Measurements from ENCODE around the gene CLIC3.

Gene CLIC3

DNA sequence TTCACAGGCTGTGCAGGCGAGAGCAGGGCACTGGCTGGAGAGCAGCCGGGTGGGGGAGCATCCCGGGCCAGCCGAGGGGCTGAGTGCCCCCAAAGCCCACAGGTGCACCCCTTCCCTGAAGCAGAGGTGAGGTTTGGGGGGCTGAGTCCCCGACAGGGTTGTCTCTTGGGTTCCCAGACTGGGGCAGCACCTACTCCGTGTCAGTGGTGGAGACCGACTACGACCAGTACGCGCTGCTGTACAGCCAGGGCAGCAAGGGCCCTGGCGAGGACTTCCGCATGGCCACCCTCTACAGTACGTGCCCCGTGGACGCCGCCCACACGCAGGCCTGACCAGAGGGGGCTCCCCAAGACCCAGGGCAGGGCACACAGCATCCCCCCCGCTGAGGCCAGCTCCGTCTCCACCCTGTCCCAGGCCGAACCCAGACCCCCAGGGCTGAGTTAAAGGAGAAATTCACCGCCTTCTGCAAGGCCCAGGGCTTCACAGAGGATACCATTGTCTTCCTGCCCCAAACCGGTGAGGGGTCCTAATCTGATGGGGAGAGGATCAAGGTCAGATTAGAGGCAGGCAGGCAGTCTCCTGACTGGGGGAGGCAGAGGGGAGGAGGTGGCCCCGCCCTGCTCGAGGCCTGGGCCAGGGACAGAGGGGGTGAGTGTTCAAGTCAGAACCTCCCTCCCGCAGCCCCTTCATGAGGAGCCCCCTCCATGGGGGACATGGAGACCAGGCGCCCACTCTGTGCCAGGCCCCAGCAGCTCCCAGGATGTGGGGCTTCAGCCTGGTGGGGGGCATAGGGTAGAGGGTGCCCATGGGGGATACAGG lies 16.4 kb downstream of the CLIC3 start:
- no peak for DNase-seq

DNA sequence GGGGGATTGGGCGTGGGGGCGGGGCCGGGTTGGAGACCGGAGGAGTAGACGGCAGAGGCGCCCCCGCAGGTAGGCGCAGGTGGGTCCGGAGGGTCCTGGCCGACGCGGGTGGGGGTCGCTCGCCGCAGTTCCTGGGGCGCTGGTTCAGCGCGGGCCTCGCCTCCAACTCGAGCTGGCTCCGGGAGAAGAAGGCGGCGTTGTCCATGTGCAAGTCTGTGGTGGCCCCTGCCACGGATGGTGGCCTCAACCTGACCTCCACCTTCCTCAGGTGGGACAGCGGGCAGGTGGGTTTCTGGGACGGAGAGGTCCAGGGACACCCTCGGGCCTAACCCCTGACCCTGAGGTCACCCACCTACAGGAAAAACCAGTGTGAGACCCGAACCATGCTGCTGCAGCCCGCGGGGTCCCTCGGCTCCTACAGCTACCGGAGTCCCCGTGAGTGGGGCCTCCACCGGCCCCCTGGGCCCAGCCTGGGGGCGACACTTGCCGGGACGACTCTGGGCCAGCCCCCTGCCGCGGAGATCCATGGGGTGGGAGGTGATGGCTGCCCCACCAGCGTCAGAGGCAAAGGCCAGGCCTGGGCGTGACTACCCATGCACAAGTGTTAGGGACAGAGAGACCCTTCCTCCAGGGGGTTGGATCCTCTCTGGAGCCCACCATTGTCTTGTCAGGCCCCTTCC lies 17.4 kb downstream of the CLIC3 start:
- no peak for DNase-seq

DNA sequence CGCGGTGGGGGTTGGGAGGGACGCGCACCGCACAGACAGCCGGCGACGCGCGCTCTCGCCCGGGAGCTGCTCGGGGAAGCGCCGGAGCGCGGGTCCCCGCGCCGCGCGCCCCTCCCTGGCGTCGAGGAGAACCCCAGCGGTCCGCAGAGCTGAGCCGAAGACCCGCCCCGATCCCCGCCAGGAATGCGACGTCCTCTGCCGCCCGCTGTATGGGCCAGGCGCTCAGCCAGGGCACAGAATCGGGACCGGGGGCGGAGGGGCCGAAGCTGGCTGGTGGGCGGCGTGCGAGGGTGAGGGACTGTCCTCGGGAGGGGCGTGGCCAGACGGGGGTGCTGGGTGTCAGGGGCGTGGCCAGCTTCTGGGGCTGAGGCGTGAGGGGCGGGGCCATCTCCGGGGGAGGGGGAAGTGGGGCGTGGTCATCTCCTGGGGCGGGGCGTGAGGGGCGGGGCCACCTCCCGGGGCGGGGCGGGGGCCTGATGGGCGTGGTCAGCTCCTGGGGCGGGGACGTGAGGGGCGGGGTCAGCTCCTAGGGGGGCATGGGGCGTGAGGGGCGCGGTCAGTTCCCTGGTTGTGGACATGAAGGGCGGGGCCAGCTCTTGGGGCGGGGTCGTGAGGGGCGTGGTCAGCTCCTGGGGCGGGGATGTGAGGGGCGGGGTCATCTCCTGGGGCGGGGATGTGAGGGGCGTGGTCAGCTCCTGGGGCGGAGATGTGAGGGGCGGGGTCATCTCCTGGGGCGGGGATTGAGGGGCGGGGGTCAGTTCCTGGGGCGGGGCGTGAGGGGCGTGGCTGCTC lies 18.1 kb downstream of the CLIC3 start:
- DNase-seq = peak; percentile 77

DNA sequence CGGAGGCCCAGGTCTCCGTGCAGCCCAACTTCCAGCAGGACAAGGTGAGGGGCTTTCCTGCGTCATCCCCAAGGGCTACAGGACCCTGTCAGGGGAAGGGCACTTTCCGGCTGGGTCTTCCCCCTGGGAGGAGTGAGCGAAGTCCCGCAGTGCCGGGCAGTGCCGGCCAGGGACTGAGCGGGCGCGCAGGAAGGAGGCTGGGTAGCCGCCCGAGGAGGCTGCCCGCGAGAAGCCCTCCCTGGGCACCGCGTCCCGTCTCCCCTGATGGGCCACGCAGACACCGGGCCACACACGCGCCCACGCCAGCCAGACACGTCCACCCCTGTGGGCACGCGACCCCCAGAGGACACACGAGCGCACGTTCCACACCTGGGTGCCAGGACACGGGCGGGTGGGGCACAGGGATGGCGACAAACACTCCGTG lies 18.7 kb downstream of the CLIC3 start:
- no peak for DNase-seq

GRCh38 chr9:136977223-136977622 lies 19.1 kb downstream of the CLIC3 start, which contains the start of gene PTGDS:
Gene PTGDS (plus strand): TSS chr9:136977504. CDS start chr9:136977579, 75 bp downstream.
- DNase-seq = no peak

DNA sequence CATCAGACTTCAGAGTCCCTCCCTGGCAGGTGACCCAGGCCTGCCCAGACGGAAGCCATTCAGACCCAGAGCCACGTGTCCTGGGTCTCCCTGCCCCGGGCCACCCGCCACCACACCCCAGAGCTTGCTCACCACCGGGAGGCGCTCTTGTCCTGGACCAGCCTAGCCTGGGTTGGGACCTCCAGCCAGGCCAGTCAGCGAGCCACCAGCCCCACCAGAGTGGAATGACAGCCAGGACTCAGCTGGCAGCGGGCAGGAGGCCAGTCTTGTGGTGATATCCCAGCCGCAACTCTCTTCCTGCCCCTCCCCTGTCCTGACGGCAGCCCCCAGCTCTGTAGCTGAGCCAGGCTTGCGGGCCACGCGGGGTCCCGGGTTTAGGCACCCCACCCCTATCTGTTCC lies 20.7 kb downstream of the CLIC3 start:
- peak; percentile 43 for DNase-seq

GRCh38 chr9:136974817-136975535 lies 21.4 kb downstream of the CLIC3 start:
- DNase-seq = no peak

DNA sequence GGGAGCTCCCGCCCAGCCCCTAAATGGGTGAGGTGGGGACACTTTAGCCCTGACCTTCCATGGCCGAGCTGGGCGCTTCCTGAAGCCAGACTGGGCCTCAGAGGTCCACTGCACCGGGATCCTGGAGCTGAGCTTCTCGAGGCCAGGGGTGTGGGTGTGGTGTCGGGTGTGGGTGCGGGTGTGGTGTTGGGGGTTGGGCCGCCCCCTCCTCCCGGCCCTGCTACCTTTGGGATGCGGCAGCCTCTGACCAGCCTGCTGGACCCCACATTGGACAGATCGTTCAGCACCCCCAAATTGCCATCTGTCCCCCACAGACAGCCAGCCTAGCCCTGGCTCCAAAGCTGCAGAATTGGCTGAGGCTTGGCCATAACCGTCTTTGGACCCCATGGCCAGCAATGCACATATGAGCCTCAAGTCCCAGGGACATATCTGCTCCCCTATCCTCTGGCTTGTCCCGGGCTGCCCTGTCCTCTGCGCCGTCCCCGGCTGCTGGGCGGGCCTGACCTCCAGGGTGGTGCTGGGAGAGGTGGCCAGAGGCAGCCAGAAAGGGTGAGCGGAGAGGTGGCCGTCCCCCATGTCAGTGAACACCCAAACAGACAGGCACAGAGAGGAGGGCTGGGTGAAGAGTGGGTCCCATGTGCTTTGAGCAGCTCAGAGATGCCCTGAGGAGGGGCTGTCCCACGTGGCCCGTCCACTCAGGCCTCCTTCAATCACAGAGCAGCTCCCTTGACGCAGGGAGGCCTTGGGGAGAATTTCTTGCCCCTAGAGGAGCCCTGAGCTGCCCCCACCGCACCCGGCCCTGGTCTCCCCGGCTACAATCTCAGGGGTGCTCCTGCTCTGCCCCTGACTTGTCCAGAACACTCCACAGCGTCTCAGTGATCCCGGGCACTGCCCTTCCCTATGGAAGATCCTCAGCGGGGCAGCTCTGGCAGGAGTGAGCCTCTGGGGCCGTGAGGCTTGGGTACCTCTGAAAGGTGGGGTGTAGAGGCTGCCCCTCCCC lies 22.4 kb downstream of the CLIC3 start:
- DNase-seq = no peak

DNA sequence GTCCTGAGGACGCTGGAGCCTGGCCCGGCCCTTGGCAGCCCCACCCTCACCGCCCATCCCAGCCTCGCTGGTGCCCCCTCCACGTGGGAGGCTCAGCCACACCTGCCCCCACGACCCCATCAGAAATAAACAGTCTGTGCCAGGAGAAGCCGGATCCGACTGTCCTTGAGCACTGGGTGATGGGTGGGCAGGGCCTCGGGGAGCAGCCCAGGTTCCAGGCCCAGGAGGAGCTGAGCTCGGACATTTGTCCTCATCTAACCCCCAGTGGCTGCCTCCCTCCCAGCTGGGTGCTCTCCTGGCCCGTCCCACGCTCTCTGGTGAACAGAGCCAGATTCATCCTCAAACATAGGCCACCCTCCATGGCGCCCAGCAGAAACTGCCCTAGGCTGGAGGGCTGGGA lies 23.6 kb downstream of the CLIC3 start:
- no peak for DNase-seq

GRCh38 chr9:136972335-136972734 lies 24.0 kb downstream of the CLIC3 start:
- DNase-seq = no peak

GRCh38 chr9:136971746-136972145 lies 24.6 kb downstream of the CLIC3 start:
- no peak for DNase-seq

- no peak for DNase-seq
These were observed 26.0 kb downstream of the CLIC3 start for GRCh38 chr9:136970361-136970760.

GRCh38 chr9:136969774-136970173 lies 26.6 kb downstream of the CLIC3 start:
- DNase-seq = no peak

GRCh38 chr9:136969150-136969549 lies 27.2 kb downstream of the CLIC3 start:
- no peak for DNase-seq

DNA sequence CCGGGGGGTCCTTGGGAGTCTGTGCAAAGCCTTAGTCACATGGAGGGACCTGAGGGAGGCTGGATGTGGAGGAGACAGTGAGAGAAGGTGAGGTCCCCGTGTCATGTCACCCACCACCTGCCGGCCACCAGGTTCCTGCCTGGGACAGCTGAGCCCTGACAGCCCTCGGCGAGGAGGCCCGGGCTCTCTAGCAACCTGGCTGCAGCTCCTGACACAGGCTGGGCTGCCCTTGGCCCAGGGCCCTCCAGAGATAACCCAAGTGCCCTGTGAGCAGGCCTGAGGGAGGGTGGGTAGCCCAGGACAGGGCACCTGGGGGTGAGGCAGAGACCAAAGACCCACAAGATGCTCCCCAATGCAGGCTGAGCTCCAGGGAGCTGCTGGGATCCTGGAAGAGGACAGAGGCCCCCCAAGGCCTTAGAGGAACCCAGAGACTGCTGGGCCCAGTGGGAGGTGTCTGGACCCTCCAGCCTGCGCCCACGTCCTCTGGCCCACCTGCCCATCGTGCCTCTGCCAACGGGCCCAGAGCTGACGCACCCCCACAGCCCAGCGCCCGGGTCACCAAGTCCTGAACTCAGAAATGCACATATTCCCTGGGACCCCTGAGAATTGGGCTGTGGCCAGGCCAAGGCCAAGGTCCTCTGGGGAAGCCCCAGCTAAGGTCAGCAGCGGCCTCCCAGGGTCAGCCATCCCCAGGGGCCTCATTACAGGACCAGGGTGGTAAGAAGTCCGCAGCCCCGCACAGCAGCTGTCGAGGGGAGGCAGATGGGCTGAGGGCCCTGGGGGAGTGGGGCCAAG lies 27.8 kb downstream of the CLIC3 start:
- no peak for DNase-seq

DNA sequence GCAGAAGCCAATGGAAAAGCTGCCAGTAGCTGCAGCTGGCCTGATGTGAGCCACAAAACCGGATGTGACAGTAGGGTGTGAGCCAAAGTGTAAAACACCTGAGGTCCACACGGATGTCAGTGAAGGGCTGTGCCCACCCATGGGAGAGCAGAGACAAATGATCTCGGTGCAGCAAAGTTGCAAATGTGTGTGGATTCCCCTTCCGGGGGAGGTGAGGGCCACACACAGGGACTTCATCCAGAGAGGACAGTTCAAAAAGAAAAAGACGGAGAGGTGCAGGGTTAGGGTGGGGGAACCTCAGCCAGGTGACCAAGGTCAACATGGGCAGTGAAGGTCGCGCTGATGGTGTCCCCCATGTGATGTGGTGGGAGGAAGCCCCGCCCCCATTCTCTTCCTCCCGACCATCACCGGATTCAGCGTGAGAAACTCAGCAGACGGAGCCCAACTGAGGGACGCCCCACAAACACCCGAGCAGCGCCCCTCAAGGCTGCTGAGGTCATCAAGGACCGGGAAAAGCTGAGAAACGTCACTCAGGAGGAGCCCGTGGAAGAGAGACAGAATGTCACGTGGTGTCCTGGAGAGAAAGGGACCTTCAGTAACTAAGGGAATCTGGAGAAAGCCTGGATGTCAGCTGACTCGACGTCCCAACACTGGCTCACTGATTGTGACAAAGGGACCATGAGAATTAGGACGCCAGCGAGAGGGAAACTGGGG lies 30.4 kb downstream of the CLIC3 start:
- DNase-seq = peak; percentile 72

DNA sequence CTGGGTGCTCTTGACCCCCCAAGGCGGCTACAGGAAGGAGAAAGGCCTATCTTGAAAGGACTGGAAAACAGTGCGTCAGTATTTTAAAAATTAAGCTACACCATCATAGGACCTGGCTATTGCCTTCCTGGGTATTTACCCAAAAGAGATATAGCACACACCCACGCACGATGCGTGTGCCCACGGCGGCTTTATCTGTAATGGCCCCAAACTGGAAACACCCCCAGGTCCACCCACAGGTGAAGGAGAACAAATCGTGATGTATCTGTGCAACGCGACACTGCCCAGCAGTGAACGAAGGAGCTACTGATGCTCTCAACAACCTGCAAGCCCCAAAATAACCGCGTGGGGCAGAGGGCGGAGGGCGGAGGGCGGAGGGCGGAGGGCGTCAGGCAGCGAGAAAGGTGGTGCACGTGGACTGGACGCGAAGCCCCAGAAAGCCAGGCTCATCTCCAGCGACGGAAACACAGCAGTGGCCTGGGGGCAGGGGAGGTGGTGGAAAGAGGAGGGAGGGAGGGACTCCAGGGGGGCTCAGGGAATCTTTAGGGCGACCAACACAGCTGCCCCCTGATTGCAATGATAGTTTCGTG lies 31.4 kb downstream of the CLIC3 start:
- DNase-seq = no peak

DNA sequence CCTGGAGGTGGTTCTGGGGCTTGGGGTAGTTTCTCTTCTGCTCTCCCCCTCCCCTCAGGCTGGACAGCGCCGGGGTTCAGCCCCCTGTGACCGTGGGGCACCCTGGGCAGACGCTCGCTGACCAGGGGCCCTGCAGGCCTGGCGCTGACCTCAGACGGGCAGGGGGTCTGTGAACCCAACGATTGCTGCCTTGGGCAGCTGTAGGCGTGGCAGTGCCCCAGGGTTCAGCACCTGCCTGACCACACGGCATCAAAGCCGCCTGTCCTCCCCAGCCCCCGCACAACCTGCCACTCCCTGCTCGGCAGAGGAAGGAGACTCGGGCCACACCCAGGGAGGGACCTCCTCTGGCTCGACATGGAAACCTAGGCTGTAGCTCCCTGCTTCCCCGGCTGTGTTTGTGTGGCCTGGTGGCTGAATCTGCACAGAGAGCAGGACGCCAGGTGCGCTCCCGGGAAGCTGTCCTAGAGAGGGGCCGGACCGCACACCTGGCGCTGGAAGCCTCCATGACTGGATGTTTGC lies 32.1 kb downstream of the CLIC3 start:
- DNase-seq = no peak

- DNase-seq = no peak
These were observed 32.6 kb downstream of the CLIC3 start for GRCh38 chr9:136963751-136964150.
